H4 (cell line): ENCODE results near the gene PTGR1. TPM values are rescaled to one million over a fixed set of nuclear protein-coding genes. Genes with fewer than 3 reads are reported as not detected.
A peak's percentile ranks its signal among the peaks of the same experiment; 100 is the strongest.
"Not testable (repeated sequence)": the region's sequence is repeated elsewhere in the genome, so short reads cannot be mapped to it uniquely, and the experiment has no call there.

ENCODE experiments used
- DNase-seq: peaks from one replicate; pipeline ENCODE4 v3.0.0-alpha.2; 2015; ENCODE audit warnings: low spot score
- total RNA-seq: library from RNA; depleted of rRNA; stranded (reverse); fragments of >200 nt; shearing (Covaris generic); gene quantifications from 2 replicates; pipeline ENCODE4 v1.2.3, GENCODE V29; 2014; rRNA removed

The PTGR1 gene
- total RNA-seq: 452 and 554 TPM in 2 replicates

- peak; percentile 81 for DNase-seq
These were observed at the start of gene PTGR1 for GRCh38 chr9:111599092-111599954. PTGR1 (minus strand) TSS chr9:111599647; CDS start chr9:111597422, 2,225 bp downstream.

- no peak for DNase-seq
These were observed 49.6 kb upstream of the PTGR1 start for GRCh38 chr9:111649016-111649415.

GRCh38 chr9:111648066-111648465, 48.6 kb upstream of the PTGR1 start:
- peak; percentile 26 for DNase-seq

- DNase-seq: no peak
These were observed 47.0 kb upstream of the PTGR1 start for GRCh38 chr9:111646417-111646816.

- DNase-seq: no peak
These were observed 46.4 kb upstream of the PTGR1 start for GRCh38 chr9:111645806-111646205.

- DNase-seq: no peak
These were observed 44.8 kb upstream of the PTGR1 start for GRCh38 chr9:111644195-111644772.

- DNase-seq: no peak
These were observed 38.0 kb upstream of the PTGR1 start for GRCh38 chr9:111637421-111637950.

- DNase-seq: no peak
These were observed 35.4 kb upstream of the PTGR1 start for GRCh38 chr9:111634860-111635259.

- no peak for DNase-seq
These were observed 33.9 kb upstream of the PTGR1 start for GRCh38 chr9:111633389-111633736.

GRCh38 chr9:111632695-111633388, 33.4 kb upstream of the PTGR1 start:
- DNase-seq: no peak

- no peak for DNase-seq
These were observed 32.6 kb upstream of the PTGR1 start for GRCh38 chr9:111632060-111632459.

GRCh38 chr9:111631214-111631971, 31.9 kb upstream of the PTGR1 start, which contains the start of gene DNAJC25:
DNAJC25 (plus strand) TSS chr9:111631334; CDS start chr9:111631408, 74 bp downstream.
- peak; percentile 99 for DNase-seq

GRCh38 chr9:111630964-111631213, 31.4 kb upstream of the PTGR1 start:
- no peak for DNase-seq

GRCh38 chr9:111630182-111630963, 30.9 kb upstream of the PTGR1 start:
- DNase-seq: no peak

GRCh38 chr9:111628411-111628810, 29.0 kb upstream of the PTGR1 start:
- DNase-seq: no peak

- peak; percentile 26 for DNase-seq
These were observed 28.0 kb upstream of the PTGR1 start for GRCh38 chr9:111627260-111627963.

GRCh38 chr9:111622626-111623025, 23.2 kb upstream of the PTGR1 start:
- DNase-seq: peak; percentile 82

GRCh38 chr9:111621895-111622480, 22.5 kb upstream of the PTGR1 start:
- DNase-seq: peak; percentile 33

GRCh38 chr9:111617349-111617748, 17.9 kb upstream of the PTGR1 start:
- not testable (repeated sequence) for DNase-seq

GRCh38 chr9:111615928-111616327, 16.5 kb upstream of the PTGR1 start:
- no peak for DNase-seq
